Panc1 (cell line): Measurements from ENCODE around the gene PCCA.

ENCODE experiments used
- POLR2AphosphoS5 ChIP-seq: IDR thresholded peaks from 2 replicates; pipeline ENCODE4 v1.6.1; 2012; ENCODE audit warnings: mild to moderate bottlenecking, low read depth, low read length, moderate library complexity
- SIN3A ChIP-seq: IDR thresholded peaks from 2 replicates; pipeline ENCODE4 v1.6.1; 2012; ENCODE audit warnings: low read depth, mild to moderate bottlenecking, low read length, moderate library complexity, borderline replicate concordance; ENCODE audit not compliant: insufficient read depth
- TCF7L2 ChIP-seq: IDR thresholded peaks from 2 replicates; pipeline ENCODE4 v1.6.1; 2011; ENCODE audit warnings: mild to moderate bottlenecking, low read depth, low read length, inconsistent platforms
- TF ChIP-seq, protein P1 (sequence below): fragments of 450-650 bp; IDR thresholded peaks from 2 replicates; pipeline ENCODE4 v1.5.1; 2017; ENCODE audit warnings: mild to moderate bottlenecking
- TF ChIP-seq, protein P2 (sequence below), 2 experiments: IDR thresholded peaks; 2 replicates each; pipeline ENCODE4 v1.6.1; 2011 to 2012; ENCODE audit warnings: low read depth in 2 of 2, control low read depth in 1 of 2, low read length in 1 of 2, mild to moderate bottlenecking in 1 of 2, moderate library complexity in 1 of 2; ENCODE audit not compliant: insufficient read depth in 1 of 2

DNA sequence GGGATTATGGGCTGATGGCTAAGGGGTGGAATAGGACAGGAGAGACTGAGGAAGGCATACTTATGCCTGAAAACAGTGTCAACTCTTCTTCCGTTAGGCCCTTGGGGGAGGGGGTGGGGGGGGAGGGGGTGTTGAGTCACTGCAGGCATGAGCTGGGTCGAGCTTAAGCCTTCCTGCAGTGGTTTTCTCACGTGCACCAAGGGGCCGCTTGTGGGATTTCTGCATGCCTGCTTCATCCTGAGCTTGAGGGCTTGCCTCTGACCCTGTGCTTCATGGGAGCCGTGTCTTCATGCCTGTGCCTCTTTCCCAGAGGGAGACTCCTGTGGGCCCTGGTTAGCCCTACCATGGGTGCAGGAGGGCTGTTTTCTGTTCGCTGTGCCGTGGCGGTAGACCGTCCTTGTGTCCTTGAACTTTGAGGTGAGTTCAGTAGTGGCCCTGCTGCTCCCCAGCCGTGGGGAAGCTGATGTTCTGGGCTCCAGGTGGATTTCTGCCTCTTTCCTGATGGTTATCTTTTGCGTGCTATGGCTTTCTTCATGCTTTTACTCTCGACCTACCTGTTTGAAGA lies 186.1 kb downstream of the PCCA start:
- TF ChIP-seq TCF7L2 (no peak), POLR2AphosphoS5 (no peak), SIN3A (no peak)
- TF ChIP-seq, protein P1, sequence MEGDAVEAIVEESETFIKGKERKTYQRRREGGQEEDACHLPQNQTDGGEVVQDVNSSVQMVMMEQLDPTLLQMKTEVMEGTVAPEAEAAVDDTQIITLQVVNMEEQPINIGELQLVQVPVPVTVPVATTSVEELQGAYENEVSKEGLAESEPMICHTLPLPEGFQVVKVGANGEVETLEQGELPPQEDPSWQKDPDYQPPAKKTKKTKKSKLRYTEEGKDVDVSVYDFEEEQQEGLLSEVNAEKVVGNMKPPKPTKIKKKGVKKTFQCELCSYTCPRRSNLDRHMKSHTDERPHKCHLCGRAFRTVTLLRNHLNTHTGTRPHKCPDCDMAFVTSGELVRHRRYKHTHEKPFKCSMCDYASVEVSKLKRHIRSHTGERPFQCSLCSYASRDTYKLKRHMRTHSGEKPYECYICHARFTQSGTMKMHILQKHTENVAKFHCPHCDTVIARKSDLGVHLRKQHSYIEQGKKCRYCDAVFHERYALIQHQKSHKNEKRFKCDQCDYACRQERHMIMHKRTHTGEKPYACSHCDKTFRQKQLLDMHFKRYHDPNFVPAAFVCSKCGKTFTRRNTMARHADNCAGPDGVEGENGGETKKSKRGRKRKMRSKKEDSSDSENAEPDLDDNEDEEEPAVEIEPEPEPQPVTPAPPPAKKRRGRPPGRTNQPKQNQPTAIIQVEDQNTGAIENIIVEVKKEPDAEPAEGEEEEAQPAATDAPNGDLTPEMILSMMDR, result no peak
- TF ChIP-seq, protein P2, sequence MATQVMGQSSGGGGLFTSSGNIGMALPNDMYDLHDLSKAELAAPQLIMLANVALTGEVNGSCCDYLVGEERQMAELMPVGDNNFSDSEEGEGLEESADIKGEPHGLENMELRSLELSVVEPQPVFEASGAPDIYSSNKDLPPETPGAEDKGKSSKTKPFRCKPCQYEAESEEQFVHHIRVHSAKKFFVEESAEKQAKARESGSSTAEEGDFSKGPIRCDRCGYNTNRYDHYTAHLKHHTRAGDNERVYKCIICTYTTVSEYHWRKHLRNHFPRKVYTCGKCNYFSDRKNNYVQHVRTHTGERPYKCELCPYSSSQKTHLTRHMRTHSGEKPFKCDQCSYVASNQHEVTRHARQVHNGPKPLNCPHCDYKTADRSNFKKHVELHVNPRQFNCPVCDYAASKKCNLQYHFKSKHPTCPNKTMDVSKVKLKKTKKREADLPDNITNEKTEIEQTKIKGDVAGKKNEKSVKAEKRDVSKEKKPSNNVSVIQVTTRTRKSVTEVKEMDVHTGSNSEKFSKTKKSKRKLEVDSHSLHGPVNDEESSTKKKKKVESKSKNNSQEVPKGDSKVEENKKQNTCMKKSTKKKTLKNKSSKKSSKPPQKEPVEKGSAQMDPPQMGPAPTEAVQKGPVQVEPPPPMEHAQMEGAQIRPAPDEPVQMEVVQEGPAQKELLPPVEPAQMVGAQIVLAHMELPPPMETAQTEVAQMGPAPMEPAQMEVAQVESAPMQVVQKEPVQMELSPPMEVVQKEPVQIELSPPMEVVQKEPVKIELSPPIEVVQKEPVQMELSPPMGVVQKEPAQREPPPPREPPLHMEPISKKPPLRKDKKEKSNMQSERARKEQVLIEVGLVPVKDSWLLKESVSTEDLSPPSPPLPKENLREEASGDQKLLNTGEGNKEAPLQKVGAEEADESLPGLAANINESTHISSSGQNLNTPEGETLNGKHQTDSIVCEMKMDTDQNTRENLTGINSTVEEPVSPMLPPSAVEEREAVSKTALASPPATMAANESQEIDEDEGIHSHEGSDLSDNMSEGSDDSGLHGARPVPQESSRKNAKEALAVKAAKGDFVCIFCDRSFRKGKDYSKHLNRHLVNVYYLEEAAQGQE (IDR thresholded peaks at IDR 0.05; ENCODE audit: insufficient read depth in 1 of 2, low read depth in 2 of 2, low read length in 1 of 2), result no peak
